ENCODE measurements around the gene CSTPP1.

CSTPP1 gene

DNA sequence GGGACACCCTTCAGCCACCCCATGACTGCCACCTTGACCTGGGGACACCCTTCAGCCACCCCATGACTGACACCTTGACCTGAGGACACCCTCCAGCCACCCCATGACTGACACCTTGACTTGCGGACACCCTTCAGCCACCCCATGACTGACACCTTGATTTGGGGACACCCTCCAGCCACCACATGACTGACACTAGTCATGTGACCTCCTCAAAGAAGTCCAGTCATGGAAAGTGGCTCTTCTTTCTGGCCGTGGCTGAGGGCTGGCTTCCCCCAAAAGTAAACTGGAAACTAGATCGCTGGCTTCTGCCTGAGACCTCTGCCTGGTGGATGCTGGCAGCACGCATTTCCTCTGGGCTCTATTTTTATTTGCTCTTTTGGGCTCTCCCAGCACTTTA, 211.7 kb downstream of the CSTPP1 start:
- no peak for TF ChIP-seq POLR2AphosphoS5 (IDR thresholded peaks at IDR 0.05; ENCODE audit: low read depth, low read length)
- no peak for TF ChIP-seq TAF1 (IDR thresholded peaks at IDR 0.05; ENCODE audit: borderline replicate concordance, insufficient read depth, low read length)
- TF ChIP-seq REST (IDR thresholded peaks at IDR 0.05; ENCODE audit: insufficient read depth in 1 of 2, low read depth in 2 of 2, low read length in 2 of 2), result no peak
- no peak for TF ChIP-seq FOXP2 (optimal IDR thresholded peaks at IDR 0.05; ENCODE audit: borderline replicate concordance, extremely low read depth, extremely low read length, insufficient read depth)
- TF ChIP-seq SIN3A (IDR thresholded peaks at IDR 0.05; ENCODE audit: borderline replicate concordance, insufficient read depth, low read length), result no peak

- TF ChIP-seq POLR2AphosphoS5 (IDR thresholded peaks at IDR 0.05; ENCODE audit: low read depth, low read length) (no peak), REST (IDR thresholded peaks at IDR 0.05; ENCODE audit: insufficient read depth in 1 of 2, low read depth in 2 of 2, low read length in 2 of 2) (no peak), FOXP2 (optimal IDR thresholded peaks at IDR 0.05; ENCODE audit: borderline replicate concordance, extremely low read depth, extremely low read length, insufficient read depth) (no peak), SIN3A (IDR thresholded peaks at IDR 0.05; ENCODE audit: borderline replicate concordance, insufficient read depth, low read length) (no peak), TAF1 (IDR thresholded peaks at IDR 0.05; ENCODE audit: borderline replicate concordance, insufficient read depth, low read length) (no peak)
Measured at GRCh38 chr11:47148903-47149531, 212.5 kb downstream of the CSTPP1 start.

GRCh38 chr11:47149782-47150181, 213.2 kb downstream of the CSTPP1 start:
- no peak for TF ChIP-seq FOXP2 (optimal IDR thresholded peaks at IDR 0.05; ENCODE audit: borderline replicate concordance, extremely low read depth, extremely low read length, insufficient read depth)
- TF ChIP-seq REST (IDR thresholded peaks at IDR 0.05; ENCODE audit: insufficient read depth in 1 of 2, low read depth in 2 of 2, low read length in 2 of 2), result no peak
- TF ChIP-seq SIN3A (IDR thresholded peaks at IDR 0.05; ENCODE audit: borderline replicate concordance, insufficient read depth, low read length), result no peak
- no peak for TF ChIP-seq POLR2AphosphoS5 (IDR thresholded peaks at IDR 0.05; ENCODE audit: low read depth, low read length)
- TF ChIP-seq TAF1 (IDR thresholded peaks at IDR 0.05; ENCODE audit: borderline replicate concordance, insufficient read depth, low read length), result no peak

- TF ChIP-seq FOXP2 (optimal IDR thresholded peaks at IDR 0.05; ENCODE audit: borderline replicate concordance, extremely low read depth, extremely low read length, insufficient read depth), result no peak
- no peak for TF ChIP-seq REST (IDR thresholded peaks at IDR 0.05; ENCODE audit: insufficient read depth in 1 of 2, low read depth in 2 of 2, low read length in 2 of 2)
- TF ChIP-seq TAF1 (IDR thresholded peaks at IDR 0.05; ENCODE audit: borderline replicate concordance, insufficient read depth, low read length), result no peak
Measured at GRCh38 chr11:47152126-47152952, 215.8 kb downstream of the CSTPP1 start.

Measured in PFSK-1 (cell line).